ENCODE measurements around the gene GTF2E1.
"Not testable (repeated sequence)": the region's sequence is repeated elsewhere in the genome, so short reads cannot be mapped to it uniquely, and the experiment has no call there.

The GTF2E1 gene

DNA sequence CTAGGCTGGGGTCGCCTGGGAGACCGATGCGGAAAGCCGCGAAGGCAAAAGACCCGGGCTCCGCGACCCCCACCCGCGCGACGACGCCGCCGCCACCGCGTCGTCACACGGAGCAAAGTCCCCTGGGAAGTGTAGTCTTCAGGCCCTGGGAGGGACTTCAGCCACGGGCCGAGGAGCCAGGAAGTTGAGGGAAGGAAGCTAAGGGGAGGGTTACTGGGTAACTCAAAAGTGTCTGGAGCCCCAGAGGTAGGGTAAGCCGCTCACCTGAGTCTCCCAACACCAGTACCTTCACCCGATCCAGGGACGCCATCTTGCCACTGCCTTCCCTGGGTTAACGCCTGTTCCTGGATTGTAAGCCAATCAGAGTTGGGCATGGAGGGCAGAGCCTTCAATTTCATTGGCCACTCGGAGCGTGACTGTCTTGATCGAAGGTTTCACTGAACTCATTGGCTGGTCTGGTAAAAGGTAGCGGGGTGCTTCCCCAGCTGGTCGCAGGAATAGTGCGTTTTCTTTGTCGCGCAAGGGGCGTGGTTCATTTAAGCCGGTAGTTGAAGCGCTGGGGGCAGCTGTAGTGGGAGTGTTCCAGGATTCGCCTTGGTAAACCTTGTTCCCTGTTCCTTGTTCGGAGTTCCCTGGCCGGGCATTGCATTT lies at the start of gene GTF2E1, which contains the start of gene RABL3:
Gene GTF2E1, plus strand, starts transcription at position 547 of the 651 bp plus-strand sequence. CDS start 7,809 bp downstream, outside the sequence.
Gene RABL3, minus strand, starts transcription at position 319 of the 651 bp plus-strand sequence. Its CDS starts 9 bp downstream, at position 310.
- in situ Hi-C loops (cut with MboI; ENCODE audit: low sequenced_read_pairs), result no loop called here
- peak; percentile 97 for DNase-seq (ENCODE audit: low spot score in 2 of 2)
- Histone ChIP-seq H3K9me3 (no peaks in the 10 kb centered on the region; the same call in 1 of the 2 replicates), H3K27me3 (ENCODE audit: low read depth) (no peaks in the 10 kb centered on the region), H3K36me3 (replicated peaks) (no peaks in the 10 kb centered on the region), H3K4me3 (peak within 1 kb of the TSS; percentile 87), H3K4me1 (peaks cover 11% of the 10 kb centered on the region)

DNA sequence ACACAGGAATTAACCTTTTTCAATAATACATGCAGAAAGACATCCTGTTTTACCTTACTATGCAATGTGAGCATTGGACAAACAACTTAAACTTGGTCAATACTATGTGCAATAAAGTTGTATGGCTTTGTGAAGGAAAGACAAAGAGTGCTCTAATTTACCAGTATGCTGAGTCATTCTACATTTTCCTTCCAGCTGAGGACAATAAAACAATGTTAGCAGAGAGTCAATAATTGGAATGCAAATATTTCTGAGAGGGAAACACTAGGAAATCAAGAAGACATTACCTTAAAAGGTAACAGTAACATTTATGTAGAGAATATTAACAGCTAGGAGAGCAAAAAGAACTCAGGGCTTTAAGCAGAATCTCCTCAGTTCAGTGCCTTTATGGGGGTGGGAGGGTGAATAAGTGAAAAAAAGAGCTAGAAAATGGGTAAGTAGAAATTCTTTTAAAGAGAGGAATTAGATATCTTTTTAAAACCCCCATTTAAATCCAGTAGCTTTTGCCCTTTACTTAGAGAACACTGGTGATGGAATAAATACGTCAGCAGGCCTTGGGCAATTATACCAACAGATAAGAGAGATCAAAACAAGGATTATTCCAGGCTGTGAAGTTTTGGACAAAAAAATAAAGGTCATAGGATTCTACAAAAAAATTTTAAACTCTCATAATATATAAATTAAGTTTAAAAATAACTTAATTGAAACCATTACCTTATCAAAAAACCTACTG lies 48.9 kb upstream of the GTF2E1 start:
- in situ Hi-C loops (cut with MboI; ENCODE audit: low sequenced_read_pairs), result no loop called here
- no peaks in the 10 kb centered on the region for H3K9me3 ChIP-seq
- peaks cover 20% of the 10 kb centered on the region for H3K4me1 ChIP-seq
- DNase-seq (ENCODE audit: low spot score in 2 of 2), result peak in 1 of 2 experiments; percentile 43
- H3K36me3 ChIP-seq (replicated peaks), result peaks cover 3% of the 10 kb centered on the region; the same call in 1 of the 2 replicates
- no peak overlapping the region for H3K4me3 ChIP-seq
- H3K27me3 ChIP-seq (ENCODE audit: low read depth), result no peaks in the 10 kb centered on the region

DNA sequence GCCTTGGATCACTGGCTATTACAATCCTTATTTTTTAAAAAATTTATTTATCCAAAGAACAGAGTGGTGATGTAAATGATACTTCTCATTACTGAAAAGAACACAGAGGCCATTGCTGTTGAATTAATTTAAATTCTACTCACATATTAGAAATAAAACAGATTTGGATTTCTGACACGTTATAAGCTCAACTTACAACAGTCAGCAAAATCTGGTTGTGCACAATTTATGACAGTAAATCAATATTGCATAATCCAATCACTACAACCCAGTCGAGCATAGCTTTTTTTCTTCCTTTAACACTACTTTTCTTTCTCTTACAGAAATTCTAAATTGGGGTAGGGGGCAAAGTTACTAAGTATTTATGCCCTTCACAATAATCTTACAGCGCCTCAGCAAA lies 43.2 kb upstream of the GTF2E1 start:
- in situ Hi-C loops (cut with MboI; ENCODE audit: low sequenced_read_pairs), result no loop called here
- no peaks in the 10 kb centered on the region for H3K27me3 ChIP-seq (ENCODE audit: low read depth)
- no peaks in the 10 kb centered on the region for H3K9me3 ChIP-seq
- H3K4me1 ChIP-seq, result peaks cover 3% of the 10 kb centered on the region
- no peak overlapping the region for H3K4me3 ChIP-seq
- no peaks in the 10 kb centered on the region; the same call in 1 of the 2 replicates for H3K36me3 ChIP-seq (replicated peaks)
- no peak for DNase-seq (ENCODE audit: low spot score in 2 of 2)

DNA sequence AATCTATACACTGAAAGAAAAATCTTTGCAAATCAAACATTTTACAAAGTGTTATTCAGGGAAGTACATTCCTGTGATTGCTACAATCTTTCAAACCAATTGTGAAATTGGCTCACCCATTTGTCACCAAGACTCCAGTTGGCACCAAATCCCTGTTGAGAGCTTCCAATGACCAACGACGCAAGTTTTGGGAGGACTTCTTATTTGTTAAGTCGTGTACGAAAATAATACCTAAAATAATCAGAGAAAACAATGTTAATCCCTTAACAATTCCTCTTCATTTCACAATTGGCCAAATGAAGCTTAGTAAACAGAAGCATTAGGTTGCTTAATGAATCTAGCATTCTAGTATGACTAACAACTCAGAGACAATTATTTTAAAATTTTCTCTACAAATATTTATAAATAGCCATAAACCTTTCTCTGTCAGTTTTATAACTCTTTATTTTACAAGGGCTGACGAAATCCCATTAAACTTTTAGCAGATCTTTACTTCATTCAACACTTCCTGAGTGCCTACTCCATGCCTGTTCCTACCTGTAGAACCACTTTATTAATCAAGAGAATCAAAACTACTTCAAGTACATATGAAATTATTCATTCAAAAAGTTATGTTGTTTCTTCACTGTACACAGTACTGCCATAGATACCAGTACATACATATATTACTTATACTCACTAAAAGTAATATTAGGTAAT lies 36.5 kb upstream of the GTF2E1 start:
- no peaks in the 10 kb centered on the region for H3K27me3 ChIP-seq (ENCODE audit: low read depth)
- peaks cover 9% of the 10 kb centered on the region for H3K4me1 ChIP-seq
- H3K9me3 ChIP-seq, result no peaks in the 10 kb centered on the region
- in situ Hi-C loops (cut with MboI; ENCODE audit: low sequenced_read_pairs), result no loop called here
- DNase-seq (ENCODE audit: low spot score in 2 of 2), result peak in 1 of 2 experiments; percentile 19
- no peaks in the 10 kb centered on the region for H3K36me3 ChIP-seq (replicated peaks)
- H3K4me3 ChIP-seq, result no peak overlapping the region

DNA sequence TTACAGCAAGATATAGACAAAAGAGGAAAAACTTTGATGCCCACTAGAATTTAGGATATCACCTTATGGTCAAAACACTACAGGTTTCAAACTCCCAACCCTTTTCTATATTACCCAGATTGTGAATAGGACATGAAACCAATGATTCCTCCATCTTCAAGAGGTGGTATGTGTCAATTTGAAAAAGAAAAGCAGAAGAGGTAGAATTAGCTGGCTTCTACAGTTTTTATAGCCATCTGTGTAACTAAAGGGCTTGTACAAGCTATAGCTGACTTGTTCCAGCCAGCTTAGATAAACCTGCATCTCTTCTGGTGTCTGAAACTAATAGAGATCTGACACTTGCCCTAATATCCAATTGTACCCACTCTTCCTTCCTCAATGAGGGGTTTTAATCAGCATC lies 35.6 kb upstream of the GTF2E1 start:
- DNase-seq (ENCODE audit: low spot score in 2 of 2), result no peak
- in situ Hi-C loops (cut with MboI; ENCODE audit: low sequenced_read_pairs), result no loop called here
- H3K36me3 ChIP-seq (replicated peaks), result no peaks in the 10 kb centered on the region
- no peaks in the 10 kb centered on the region for H3K9me3 ChIP-seq
- no peak overlapping the region for H3K4me3 ChIP-seq
- peaks cover 9% of the 10 kb centered on the region for H3K4me1 ChIP-seq
- no peaks in the 10 kb centered on the region for H3K27me3 ChIP-seq (ENCODE audit: low read depth)

DNA sequence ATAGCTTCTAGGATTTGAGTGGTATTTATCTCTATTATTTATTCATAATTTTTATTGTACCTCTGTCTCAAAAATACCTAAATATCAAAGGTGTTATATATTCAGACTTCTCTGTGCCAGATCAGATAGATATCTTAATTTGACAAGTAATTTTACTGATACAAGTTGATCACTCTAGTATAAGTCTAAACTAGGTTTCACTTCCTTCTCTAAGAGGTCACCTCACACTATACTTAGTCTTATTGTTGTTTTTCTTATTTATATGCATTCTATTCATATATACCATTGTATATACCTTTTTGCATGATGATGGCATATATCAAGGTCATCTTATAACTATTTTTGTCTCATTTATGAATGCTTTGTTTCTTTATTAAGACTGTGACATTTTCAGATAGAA lies 34.1 kb upstream of the GTF2E1 start:
- in situ Hi-C loops (cut with MboI; ENCODE audit: low sequenced_read_pairs), result no loop called here
- peaks cover 9% of the 10 kb centered on the region for H3K4me1 ChIP-seq

DNA sequence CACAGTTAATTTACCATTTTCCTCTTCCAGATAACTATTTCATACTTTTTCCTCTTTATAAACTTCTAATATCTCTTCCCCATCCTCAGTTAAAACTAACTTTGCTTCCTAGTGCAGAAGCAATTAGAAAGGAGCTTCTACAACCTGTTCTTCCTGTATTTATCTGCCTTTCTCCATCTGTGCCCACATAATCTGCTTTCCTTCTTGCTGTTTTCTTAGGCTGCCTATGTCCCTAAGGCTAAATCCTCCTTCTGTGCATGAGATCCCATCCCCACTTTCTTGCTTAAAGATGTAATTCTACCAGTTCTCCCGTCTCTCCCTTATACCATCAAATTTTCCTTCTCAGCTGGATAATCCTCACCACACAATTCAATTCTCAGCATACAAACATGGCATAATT lies 32.2 kb upstream of the GTF2E1 start:
- H3K36me3 ChIP-seq (replicated peaks), result no peaks in the 10 kb centered on the region
- no peak overlapping the region for H3K4me3 ChIP-seq
- no peaks in the 10 kb centered on the region for H3K9me3 ChIP-seq
- no peak for DNase-seq (ENCODE audit: low spot score in 2 of 2)
- in situ Hi-C loops (cut with MboI; ENCODE audit: low sequenced_read_pairs), result no loop called here
- no peaks in the 10 kb centered on the region for H3K27me3 ChIP-seq (ENCODE audit: low read depth)
- H3K4me1 ChIP-seq, result peaks cover 6% of the 10 kb centered on the region

More for the DNA sequence above, 34.1 kb upstream of the GTF2E1 start:
- Histone ChIP-seq H3K4me3 (no peak overlapping the region), H3K27me3 (ENCODE audit: low read depth) (no peaks in the 10 kb centered on the region), H3K36me3 (replicated peaks) (no peaks in the 10 kb centered on the region), H3K9me3 (no peaks in the 10 kb centered on the region)
- no peak for DNase-seq (ENCODE audit: low spot score in 2 of 2)

DNA sequence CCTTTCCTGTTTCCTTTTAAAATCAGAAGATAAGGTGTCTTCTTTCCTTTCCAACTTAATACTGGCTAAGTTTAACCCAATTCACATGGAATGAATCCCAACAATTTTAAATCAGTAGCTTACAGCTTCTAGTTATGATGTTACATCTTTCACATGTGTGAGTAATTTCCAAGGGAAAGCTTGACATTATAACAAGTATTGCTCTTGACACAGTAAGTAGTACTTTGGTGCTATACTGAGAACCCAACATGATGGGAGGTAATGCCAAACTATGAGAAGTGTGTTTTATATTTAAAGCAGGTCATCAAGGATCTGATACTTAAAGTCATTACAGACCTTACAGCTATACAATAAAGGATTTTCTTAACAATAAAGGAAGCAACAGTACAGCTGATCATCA lies 29.3 kb upstream of the GTF2E1 start:
- H3K4me1 ChIP-seq, result no peaks in the 10 kb centered on the region
- no peaks in the 10 kb centered on the region for H3K9me3 ChIP-seq
- no peaks in the 10 kb centered on the region for H3K36me3 ChIP-seq (replicated peaks)
- no peak overlapping the region for H3K4me3 ChIP-seq
- no peak for DNase-seq (ENCODE audit: low spot score in 2 of 2)
- in situ Hi-C loops (cut with MboI; ENCODE audit: low sequenced_read_pairs), result no loop called here
- H3K27me3 ChIP-seq (ENCODE audit: low read depth), result no peaks in the 10 kb centered on the region

DNA sequence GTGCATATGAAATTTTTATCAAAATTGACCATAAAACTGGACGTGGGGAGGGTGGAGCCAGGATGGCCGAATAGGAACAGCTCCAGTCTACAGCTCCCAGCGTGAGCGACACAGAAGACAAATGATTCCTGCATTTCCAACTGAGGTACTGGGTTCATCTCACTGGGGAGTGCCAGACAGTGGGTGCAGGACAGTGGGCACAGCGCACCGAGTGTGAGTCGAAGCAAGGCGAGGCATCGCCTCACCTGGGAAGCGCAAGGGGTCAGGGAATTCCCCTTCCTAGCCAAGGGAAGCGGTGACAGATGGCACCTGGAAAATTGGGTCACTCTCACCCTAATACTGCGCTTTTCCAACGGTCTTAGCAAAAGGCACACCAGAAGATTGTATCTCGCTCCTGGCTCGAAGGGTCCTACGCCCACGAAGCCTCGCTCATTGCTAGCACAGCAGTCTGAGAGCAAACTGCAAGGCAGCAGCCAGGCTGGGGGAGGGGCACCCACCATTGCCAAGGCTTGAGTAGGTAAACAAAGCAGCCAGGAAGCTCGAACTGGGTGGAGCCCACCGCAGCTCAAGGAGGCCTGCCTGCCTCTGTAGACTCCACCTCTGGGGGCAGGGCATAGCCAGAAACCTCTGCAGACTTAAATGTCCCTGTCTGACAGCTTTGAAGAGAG lies 23.2 kb upstream of the GTF2E1 start:
- H3K36me3 ChIP-seq (replicated peaks); H3K4me1 ChIP-seq; H3K27me3 ChIP-seq (ENCODE audit: low read depth); H3K9me3 ChIP-seq; in situ Hi-C loops (cut with MboI; ENCODE audit: low sequenced_read_pairs); H3K4me3 ChIP-seq: not testable (repeated sequence)
- peak in 1 of 2 experiments; percentile 55 for DNase-seq (ENCODE audit: low spot score in 2 of 2)

DNA sequence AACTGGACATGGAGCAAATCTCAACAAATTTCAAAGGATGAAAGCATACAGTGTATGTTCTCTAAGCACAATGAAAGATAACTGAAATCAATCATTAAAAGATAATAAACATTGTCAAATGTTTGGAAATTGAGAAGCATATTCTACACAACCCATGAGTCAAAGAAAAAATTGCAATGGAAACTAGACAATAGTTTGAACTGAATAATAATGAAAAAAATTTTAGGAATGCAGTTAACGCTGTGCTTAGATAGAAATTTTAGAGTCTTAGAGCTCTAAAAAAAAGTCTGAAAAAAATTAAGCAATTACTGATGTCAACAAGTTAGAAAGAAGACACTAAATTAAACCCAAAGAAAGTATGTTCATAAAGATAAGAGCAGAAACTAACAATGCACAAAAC lies 15.8 kb upstream of the GTF2E1 start:
- Histone ChIP-seq H3K4me1 (peaks cover 7% of the 10 kb centered on the region), H3K27me3 (ENCODE audit: low read depth) (no peaks in the 10 kb centered on the region), H3K9me3 (peaks cover 2% of the 10 kb centered on the region; the same call in 1 of the 2 replicates), H3K4me3 (no peak overlapping the region), H3K36me3 (replicated peaks) (no peaks in the 10 kb centered on the region)
- DNase-seq (ENCODE audit: low spot score in 2 of 2), result peak in 1 of 2 experiments; percentile 23
- in situ Hi-C loops (cut with MboI; ENCODE audit: low sequenced_read_pairs), result no loop called here

DNA sequence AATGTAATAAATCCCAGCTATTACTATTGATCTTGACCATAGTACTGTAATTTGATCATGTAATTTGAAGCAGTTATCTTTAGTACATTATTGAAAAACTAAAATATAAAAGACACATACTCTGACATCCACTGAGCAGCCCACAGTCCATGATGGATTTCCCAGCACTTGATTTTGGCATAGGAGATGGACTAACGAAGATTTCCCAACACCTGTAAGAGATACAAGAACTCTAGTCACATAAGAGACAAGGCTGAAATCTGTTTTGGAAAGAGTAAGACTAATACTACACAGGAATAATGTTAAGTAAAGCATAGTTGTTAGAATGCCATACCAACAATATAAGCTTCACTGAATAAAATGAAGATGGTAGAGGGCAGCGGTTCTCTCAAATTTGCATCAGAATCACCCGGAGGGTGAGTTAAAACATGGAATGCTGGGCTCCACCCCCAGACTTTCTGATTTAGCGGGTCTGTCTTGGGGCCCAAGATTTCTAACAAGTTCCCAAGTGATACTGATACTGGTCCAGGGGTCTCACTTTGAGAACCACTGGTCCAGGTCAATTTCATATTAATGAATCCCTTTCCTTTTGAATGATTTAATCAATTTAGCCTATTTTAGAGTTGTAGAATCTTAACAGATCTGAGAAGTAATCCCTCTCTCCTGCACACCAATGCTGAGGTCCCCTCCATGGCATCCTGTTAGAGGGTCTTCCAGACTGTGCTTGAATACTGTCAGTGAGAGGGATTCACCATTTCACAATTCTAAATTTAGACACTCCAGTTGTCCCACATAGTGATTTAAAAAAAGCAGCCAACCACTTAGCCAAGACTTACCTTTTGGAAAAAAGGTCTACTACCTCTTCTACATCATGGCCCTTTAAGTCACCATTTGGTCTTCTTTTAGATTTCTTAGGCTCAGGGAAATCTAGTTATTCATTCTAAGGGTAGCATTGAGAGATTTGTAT lies 11.7 kb upstream of the GTF2E1 start:
- Histone ChIP-seq H3K9me3 (no peaks in the 10 kb centered on the region; the same call in 1 of the 2 replicates), H3K4me3 (no peak overlapping the region)
- in situ Hi-C loops (cut with MboI; ENCODE audit: low sequenced_read_pairs), result no loop called here

DNA sequence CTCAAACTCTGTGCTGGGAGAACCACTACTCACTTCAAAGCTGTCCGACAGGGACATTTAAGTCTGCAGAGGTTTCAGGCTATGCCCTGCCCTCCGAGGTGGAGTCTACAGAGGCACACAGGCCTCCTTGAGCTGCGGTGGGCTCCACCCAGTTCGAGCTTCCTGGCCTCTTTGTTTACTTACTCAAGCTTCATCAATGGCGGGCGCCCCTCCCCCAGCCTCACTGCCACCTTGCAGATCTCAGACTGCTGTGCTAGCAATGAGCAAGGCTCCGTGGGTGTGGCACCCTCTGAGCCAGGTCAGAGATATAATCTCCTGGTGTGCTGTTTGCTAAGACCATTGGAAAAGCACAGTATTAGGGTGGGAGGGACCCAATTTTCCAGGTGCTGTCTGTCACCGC lies 4.5 kb upstream of the GTF2E1 start:
- in situ Hi-C loops (cut with MboI; ENCODE audit: low sequenced_read_pairs); DNase-seq (ENCODE audit: low spot score in 2 of 2); H3K27me3 ChIP-seq (ENCODE audit: low read depth); H3K9me3 ChIP-seq; H3K4me3 ChIP-seq; H3K36me3 ChIP-seq (replicated peaks); H3K4me1 ChIP-seq: not testable (repeated sequence)

More for the DNA sequence above, 11.7 kb upstream of the GTF2E1 start:
- Histone ChIP-seq H3K4me1 (peaks cover 7% of the 10 kb centered on the region), H3K36me3 (replicated peaks) (no peaks in the 10 kb centered on the region), H3K27me3 (ENCODE audit: low read depth) (no peaks in the 10 kb centered on the region)
- no peak for DNase-seq (ENCODE audit: low spot score in 2 of 2)
